Amygdala (tissue), 56 donors: ENCODE data around the gene SSBP3.

Source experiments
- DNase-seq, 56 donors: peaks; one replicate each; lab custom pipeline; 2025; lab: John Stamatoyannopoulos, UW

The SSBP3 gene

DNA sequence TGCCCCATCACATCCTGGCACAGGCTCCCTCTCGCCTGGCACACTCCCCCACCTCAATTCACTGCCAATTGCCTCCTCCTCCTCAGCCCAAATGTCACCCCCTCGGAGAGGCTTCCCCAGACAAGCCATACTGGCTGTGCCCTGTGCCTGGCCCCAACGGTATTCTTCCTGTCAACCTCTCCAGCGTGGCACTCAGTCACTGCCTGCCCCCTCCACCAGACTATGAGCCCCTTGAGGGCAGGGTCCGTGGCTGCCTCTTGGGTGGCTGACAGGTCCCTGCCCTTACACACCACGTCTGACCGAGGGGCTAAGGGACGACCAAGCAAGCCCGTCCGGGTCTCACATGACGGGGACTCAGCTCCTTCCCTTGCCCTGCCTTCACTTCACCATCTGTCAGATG lies 131.3 kb downstream of the SSBP3 start:
- DNase-seq = no peak

- DNase-seq = peak in 12 of 56 donors; percentile 9 to 44 (median 19)
Measured at GRCh38 chr1:54274448-54274847, 131.7 kb downstream of the SSBP3 start.

DNA sequence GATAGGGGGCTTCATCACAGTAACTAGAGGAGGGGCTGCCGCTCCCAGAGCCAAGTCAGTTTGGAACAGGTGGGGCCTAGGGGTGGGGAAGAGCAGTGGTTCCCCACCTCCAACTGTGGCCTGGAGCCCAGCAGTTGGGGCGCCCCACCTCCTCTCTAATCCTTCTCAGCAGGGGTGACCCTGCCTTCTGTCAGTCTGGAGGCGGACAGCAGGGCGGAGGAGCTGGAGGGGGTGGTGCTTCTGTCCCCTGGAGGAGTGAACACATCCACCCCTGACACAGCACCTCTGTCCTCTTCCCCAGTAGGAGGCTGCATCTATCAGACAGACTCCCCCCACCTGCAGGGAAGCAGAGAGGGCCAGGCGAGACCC lies 132.4 kb downstream of the SSBP3 start:
- DNase-seq = peak in 1 of 56 donors; percentile 41

DNA sequence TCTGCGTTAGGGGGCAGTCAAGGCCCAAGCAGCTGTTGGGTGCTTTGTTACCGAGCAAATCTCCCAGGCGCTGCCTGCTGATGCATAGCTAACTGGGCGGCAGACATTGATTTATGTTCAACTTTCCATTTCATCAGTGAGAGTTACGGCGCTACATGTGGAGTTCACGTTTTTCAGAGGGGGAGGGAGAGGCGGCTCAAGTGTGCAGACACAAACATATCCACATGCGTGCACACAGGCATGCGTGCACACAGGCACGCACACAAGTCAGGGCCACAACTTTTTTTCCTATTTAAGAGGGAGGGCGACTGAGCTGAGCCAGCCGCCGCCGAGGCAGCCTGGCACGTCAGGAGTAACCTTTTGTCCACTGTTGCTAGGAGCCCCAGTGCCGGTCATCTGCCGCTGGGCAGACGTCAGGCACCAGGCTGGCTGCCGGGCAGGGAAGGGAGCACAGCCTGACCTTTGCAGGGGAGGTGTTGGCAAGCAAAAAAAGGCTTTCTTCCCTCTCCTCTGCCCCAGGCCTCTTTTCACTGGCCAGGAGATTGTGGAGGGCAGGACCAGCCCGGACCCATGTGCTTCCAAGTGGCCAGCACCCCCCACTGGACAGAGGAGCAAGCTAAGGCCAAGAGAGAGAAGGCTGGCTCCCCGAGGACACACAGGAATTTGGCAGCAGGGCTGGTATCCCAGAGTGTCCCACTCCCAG lies 133.0 kb downstream of the SSBP3 start:
- peak in 54 of 56 donors; percentile 24 to 87 (median 61) for DNase-seq

DNA sequence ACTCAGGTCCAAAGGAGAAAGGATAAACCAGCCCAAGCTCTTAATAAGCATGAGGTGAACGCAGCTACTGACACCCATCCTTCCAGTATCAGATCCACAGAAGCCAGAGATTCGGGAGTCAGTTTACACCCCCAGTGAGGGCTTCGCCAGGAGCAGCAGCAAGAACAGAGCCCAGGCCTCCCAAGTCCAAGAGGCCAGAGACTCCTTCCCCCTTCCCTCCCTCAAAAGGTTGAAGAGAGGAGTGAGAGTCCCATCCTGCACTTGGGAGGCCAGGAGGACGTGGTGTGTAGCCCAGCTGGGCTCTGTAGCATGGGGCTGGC lies 133.5 kb downstream of the SSBP3 start:
- DNase-seq = peak in 1 of 56 donors; percentile 34

- DNase-seq = no peak
Measured at GRCh38 chr1:54272134-54272533, 134.1 kb downstream of the SSBP3 start.

GRCh38 chr1:54271341-54271740 lies 134.9 kb downstream of the SSBP3 start:
- DNase-seq = no peak

DNA sequence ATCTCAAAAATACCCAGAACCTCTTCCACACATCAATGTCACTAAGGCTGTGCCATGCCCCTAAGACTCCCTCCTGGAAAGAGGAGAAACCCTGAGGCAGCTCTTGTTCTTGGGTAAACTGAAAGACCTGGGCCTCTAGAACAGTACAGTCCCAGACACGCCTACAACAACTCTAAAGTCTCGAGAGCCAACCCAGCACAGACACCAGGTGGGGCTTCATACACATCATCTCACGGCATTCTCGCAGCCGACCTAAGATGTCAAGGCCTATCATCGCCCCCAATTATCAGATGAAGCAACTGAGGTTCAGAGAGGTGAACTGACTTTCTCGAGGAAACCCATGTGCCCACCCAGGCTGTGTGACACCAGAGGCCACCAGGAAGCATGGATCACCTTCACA lies 135.7 kb downstream of the SSBP3 start:
- no peak for DNase-seq

DNA sequence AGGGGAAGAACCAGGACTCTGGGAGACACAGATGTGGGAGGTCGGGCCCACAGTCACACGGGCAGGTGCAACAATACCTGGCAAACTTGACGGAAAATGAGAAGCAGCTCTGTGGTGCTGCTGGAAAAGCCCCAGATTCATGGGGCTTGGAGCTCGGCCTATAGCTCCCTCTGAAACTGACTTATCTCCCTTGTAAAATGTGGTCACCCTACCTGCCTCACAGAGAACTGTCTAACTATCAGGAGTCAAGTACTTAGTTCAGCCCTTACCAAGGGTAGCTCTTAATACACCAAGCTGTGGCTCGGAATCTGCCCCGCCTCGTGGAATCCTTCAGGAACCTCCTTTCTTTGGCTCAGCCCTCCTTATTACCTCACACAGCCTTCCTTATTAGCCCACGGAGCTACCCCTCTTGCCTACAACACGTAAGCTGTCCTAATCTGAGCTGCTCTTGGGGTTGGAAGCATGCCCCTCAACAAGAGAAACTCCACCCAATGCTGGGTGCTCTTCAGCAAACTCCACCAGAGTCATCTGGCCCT lies 137.4 kb downstream of the SSBP3 start:
- DNase-seq = no peak

DNA sequence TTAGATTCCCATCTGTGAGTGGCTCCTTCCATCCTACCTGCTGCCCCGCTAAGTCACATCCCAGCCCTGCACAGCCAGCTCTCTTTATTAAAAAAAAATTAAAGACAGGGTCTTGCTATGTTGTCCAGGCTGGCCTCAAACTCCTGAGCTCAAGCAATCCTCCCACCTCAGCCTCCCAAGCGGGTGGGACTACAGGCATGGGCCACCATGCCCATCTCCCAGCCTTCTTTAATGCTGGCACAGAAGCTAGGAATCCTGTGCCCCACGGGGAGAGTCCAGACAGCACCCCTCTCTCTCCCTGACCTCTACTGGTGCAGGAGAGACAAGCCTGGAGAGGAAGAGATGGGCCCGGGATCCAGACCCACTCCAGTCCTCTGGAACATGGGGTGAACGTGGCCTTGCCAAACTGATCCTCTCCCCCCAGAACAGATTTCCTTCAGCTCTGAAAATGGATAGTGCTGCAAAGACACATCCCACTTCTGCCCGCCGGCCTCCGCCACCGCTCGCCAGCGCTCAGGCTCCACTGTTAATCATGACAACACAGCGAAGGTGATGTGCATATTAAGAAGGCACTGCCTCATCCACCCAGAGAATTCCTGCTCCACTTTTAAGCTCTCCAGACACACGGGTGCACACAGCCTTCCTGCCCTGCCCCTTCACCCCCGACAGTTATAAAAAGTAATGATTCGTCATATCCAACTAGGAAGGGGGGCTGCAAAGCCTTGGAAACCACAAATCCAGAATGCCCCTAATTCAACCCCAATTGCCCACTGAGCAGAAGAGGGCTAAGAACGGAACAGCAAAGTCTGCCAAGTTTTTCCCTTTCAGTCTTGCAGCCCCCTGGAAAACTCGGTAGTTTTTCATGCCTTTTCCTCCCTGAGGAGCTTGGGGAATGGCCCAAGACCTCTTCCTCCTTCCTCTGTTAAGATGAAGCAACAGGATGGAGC lies 138.1 kb downstream of the SSBP3 start:
- peak in 12 of 56 donors; percentile 5 to 26 (median 16) for DNase-seq

DNA sequence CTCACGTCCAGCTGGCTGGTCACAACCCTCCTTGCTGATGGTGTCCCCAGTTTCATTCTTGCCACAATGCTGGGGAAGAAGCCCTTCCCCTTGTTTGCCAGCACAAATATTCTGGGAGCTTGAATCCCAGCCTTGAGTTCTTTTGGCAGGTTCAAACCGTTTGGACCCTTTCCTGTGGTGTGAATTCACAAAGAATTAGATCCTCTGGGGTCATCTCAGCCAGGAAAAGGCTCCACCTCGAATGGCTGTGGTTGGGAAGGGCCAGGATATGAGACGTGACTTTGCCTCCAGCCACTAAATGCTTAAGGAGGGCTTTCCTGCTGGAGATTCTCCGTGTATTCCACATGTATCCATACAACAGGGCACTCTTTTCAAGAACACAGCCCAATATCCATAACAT lies 139.3 kb downstream of the SSBP3 start:
- no peak for DNase-seq

GRCh38 chr1:54266195-54266594 lies 140.0 kb downstream of the SSBP3 start:
- DNase-seq = no peak

DNA sequence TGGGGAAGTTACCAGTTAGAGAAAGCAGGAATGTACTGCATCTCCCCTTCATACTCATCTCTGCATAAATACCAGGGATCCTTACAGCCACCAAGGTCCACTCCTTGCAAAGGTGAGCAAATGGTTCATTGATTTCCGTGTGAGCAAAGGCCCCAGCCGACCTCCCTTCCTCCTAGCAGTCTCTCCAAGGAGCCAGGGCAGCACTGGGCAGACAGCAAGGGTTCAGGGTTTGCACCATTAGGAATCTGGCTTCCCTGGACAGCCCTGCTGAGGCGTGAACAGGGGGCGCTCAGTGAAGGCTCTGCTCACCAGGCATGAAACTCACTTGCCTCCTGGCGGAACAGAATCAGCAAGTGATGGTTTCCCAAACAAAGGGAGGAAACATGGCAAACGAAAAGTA lies 140.5 kb downstream of the SSBP3 start:
- DNase-seq = no peak

DNA sequence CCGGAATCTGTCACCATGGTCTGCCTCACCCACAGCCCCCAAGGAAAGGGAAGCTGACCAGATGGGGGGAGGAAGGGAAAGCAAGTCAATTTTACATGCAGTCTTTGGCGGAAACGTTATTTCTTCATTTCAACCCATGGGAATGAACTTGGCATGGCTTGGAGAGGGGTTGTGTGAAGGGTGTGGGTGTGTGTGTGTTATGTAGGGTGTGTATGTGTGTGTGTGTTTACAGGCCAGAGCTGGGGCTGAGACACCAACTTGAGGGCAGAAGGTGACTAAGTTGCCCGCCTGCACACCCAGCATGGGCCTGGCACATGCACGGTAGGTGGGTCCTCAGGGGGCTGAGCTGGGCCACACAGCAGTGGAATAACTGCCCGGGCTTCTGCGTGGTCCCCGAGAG lies 141.1 kb downstream of the SSBP3 start:
- DNase-seq = no peak

DNA sequence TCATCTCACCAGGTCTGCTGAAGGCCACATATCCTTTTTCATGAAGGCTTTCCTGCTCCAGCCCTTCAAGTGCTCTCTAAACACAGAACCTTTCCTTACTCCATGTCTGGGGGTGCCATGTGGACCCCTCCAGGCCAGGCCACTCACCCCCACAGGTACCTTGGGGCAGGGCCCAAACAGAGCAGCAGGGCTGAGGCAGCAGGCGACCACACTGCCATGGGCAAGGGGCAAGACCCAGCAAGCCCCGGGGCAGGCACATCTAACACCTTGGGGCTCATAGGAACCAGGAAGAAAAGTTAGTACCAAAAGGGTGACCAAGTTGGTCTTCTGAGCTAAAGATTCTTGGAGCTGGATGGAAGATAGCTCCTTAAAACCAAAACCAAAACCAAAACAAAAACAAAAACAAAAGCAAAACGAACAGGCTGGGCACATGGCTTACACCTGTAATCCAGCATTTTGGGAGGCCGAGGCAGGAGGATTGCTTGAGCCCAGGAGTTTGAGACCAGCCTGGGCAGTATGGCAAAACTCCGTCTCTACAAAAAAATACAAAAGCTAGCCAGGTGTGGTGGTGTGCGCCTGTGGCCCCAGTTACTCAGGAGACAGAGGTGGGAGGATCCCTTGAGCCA lies 142.5 kb downstream of the SSBP3 start:
- DNase-seq = no peak

- no peak for DNase-seq
Measured at GRCh38 chr1:54262244-54262643, 143.9 kb downstream of the SSBP3 start.

GRCh38 chr1:54260810-54261209 lies 145.4 kb downstream of the SSBP3 start:
- peak in 11 of 56 donors; percentile 7 to 38 (median 15) for DNase-seq

DNA sequence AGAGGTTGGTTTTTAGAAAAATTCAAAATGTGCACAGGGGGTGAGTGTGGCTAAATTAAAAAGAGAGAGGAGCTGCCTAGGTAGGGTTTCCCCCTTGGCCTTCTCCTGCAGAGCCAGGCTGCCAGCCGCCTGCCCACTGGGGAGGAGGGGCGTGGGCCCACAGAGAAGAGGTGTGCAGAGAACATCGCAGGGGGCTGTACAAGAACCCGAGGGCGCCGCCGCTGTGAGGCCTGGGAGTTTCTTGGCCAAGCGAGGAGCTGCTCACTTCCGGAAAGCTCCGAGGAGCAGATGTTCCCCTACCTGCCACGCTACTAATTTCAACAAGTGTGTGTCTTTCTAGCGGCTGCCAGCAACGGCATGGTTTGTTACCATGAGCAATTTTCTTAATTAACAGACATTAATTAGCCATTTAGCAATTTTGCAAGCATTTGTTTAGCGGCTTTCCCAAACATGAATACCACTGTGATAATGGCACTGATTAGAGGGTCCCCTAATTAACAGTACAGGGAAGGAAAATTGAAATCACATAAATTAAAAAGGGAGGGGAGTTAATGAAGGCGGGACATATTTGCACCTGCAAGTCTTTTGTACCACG lies 146.6 kb downstream of the SSBP3 start:
- peak in 1 of 56 donors; percentile 25 for DNase-seq

GRCh38 chr1:54257876-54258275 lies 148.3 kb downstream of the SSBP3 start:
- no peak for DNase-seq

DNA sequence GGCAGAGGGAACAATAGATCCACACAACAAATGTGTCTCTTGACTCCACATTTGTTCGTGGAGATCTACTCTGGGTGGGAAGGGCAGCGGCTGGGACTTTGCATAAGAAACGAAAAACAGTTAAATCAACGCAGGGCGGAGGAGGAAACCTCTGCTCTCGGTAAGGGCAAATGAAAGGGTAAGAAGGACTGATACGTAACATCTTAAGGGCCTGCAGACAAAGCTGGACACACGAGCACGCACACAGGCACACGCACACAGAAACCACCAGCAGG lies 148.9 kb downstream of the SSBP3 start:
- DNase-seq = no peak
